GM12878 (cell line): ENCODE data around the gene FCRLB. TPM values are rescaled to one million over a fixed set of nuclear protein-coding genes. Genes with fewer than 3 reads are reported as not detected.

ENCODE experiments used
- CBX5 ChIP-seq: sonication (generic); IDR thresholded peaks from 2 replicates; pipeline ENCODE4 v1.6.1; 2016; ENCODE audit warnings: low read depth, moderate library complexity, mild to moderate bottlenecking, inconsistent platforms
- CEBPB ChIP-seq, 2 experiments: fragments of 150-350 bp in 1 of 2; IDR thresholded peaks; 2 replicates each; pipeline ENCODE4 v1.6.1; 2012 to 2014; ENCODE audit warnings: low read depth in 2 of 2, low read length in 2 of 2, borderline replicate concordance in 1 of 2, inconsistent platforms in 1 of 2
- EP300 ChIP-seq, 2 experiments: fragments of 150-350 bp in 1 of 2; IDR thresholded peaks; 2 replicates each; pipeline ENCODE4 v1.6.1; 2011 to 2012; ENCODE audit warnings: low read depth in 2 of 2, low read length in 2 of 2, borderline replicate concordance in 1 of 2, improper control_type of control experiment in 1 of 2, inconsistent platforms in 1 of 2; ENCODE audit not compliant: control insufficient read depth in 1 of 2
- ESRRA ChIP-seq: IDR thresholded peaks from 2 replicates; pipeline ENCODE4 v1.6.1; 2012; ENCODE audit warnings: mild to moderate bottlenecking, low read length, improper control_type of control experiment
- ETV6 ChIP-seq, 2 experiments: fragments of 450-650 bp in 1 of 2; IDR thresholded peaks in 1 of 2; conservative IDR thresholded peaks in 1 of 2; 2 replicates each; pipeline ENCODE4 v1.6.1; 2014; ENCODE audit warnings: antibody characterized with exemption in 1 of 2, borderline replicate concordance in 1 of 2, low read depth in 1 of 2, mild to moderate bottlenecking in 1 of 2, moderate library complexity in 1 of 2
- FOXM1 ChIP-seq: IDR thresholded peaks from 2 replicates; pipeline ENCODE4 v1.6.1; 2012; ENCODE audit warnings: low read depth, mild to moderate bottlenecking, inconsistent platforms, low read length, moderate library complexity
- IRF4 ChIP-seq: IDR thresholded peaks from 2 replicates; pipeline ENCODE4 v1.6.1; 2011; ENCODE audit warnings: low read depth, low read length
- JUNB ChIP-seq: IDR thresholded peaks from 2 replicates; pipeline ENCODE4 v1.6.1; 2016; ENCODE audit warnings: antibody characterized with exemption, mild to moderate bottlenecking
- JUND ChIP-seq: IDR thresholded peaks from 2 replicates; pipeline ENCODE4 v1.6.1; 2012; ENCODE audit warnings: low read depth, mild to moderate bottlenecking, low read length, improper control_type of control experiment, moderate library complexity
- KLF5 ChIP-seq: fragments of 450-650 bp; IDR thresholded peaks from 2 replicates; pipeline ENCODE4 v1.6.1; 2014; ENCODE audit warnings: mild to moderate bottlenecking; ENCODE audit not compliant: partially characterized antibody
- MYB ChIP-seq: fragments of 150-350 bp; IDR thresholded peaks from 2 replicates; pipeline ENCODE4 v1.6.1; 2014; ENCODE audit warnings: mild to moderate bottlenecking, low read depth, low read length, borderline replicate concordance
- NR2C1 ChIP-seq: fragments of 450-650 bp; IDR thresholded peaks from 2 replicates; pipeline ENCODE4 v1.6.1; 2017; ENCODE audit warnings: antibody characterized with exemption, mild to moderate bottlenecking, moderate library complexity
- RCOR1 ChIP-seq: conservative IDR thresholded peaks from 2 replicates; pipeline ENCODE4 v1.6.1; 2012; ENCODE audit warnings: low read depth, low read length, improper control_type of control experiment
- RFX5 ChIP-seq: IDR thresholded peaks from 2 replicates; pipeline ENCODE4 v1.6.1; 2011; ENCODE audit warnings: low read depth, low read length, improper control_type of control experiment
- SIN3A ChIP-seq: IDR thresholded peaks from 2 replicates; pipeline ENCODE4 v1.6.1; 2012; ENCODE audit warnings: low read depth, low read length, improper control_type of control experiment
- SREBF1 ChIP-seq: IDR thresholded peaks from 2 replicates; pipeline ENCODE4 v1.6.1; 2012; ENCODE audit warnings: mild to moderate bottlenecking, low read length
- SUPT20H ChIP-seq: IDR thresholded peaks from 2 replicates; pipeline ENCODE4 v1.6.1; 2011; ENCODE audit warnings: low read depth, mild to moderate bottlenecking, low read length, moderate library complexity, borderline replicate concordance; ENCODE audit not compliant: control insufficient read depth
- ZNF207 ChIP-seq: fragments of 450-650 bp; IDR thresholded peaks from 2 replicates; pipeline ENCODE4 v1.6.1; 2014; ENCODE audit warnings: antibody characterized with exemption, mild to moderate bottlenecking, borderline replicate concordance
- ZNF24 ChIP-seq: fragments of 450-650 bp; IDR thresholded peaks from 2 replicates; pipeline ENCODE4 v1.6.1; 2017; ENCODE audit warnings: antibody characterized with exemption, mild to moderate bottlenecking
- ZNF622 ChIP-seq: fragments of 450-650 bp; IDR thresholded peaks from 2 replicates; pipeline ENCODE4 v1.6.1; 2017; ENCODE audit warnings: mild to moderate bottlenecking, inconsistent platforms
- polyA plus RNA-seq, 11 experiments: library from polyadenylated mRNA; depleted of rRNA in 4 of 11; unstranded in 6 of 11; stranded (reverse) in 5 of 11; fragments of >200 nt; fragmentation: Nextera tagmentation in 4 of 11; fragmentation: Illumina TruSeq in 1 of 11; extraction: Ambion mirVana in 4 of 11; extraction: Trizol in 1 of 11; gene quantifications; 1 replicate in 1 of 11; 2 replicates in 10 of 11; pipeline versions ENCODE4 v1.2.1 to v1.2.3, GENCODE V29; 2011 to 2016; ENCODE audit warnings: inconsistent platforms in 2 of 11, missing spikeins in 2 of 11, low read depth in 1 of 11
- total RNA-seq, 4 experiments: library from RNA; depleted of rRNA in 3 of 4; stranded (reverse); fragments of >200 nt in 3 of 4; fragmentation: Illumina TruSeq in 1 of 4; extraction: Trizol in 1 of 4; gene quantifications; 2 replicates each; pipeline versions ENCODE4 v1.2.1 to v1.2.3, GENCODE V29; 2013 to 2021
- TF ChIP-seq, protein P1 (sequence below): fragments of 150-350 bp; IDR thresholded peaks from 2 replicates; pipeline ENCODE4 v1.6.1; 2014; ENCODE audit warnings: mild to moderate bottlenecking, low read depth, low read length
- TF ChIP-seq, protein P2 (sequence below): fragments of 450-650 bp; conservative IDR thresholded peaks from 2 replicates; pipeline ENCODE4 v1.6.1; 2017; ENCODE audit warnings: mild to moderate bottlenecking, moderate library complexity
- TF ChIP-seq, protein P3 (sequence below): IDR thresholded peaks from 2 replicates; pipeline ENCODE4 v1.6.1; 2012; ENCODE audit warnings: low read depth, low read length, improper control_type of control experiment
- TF ChIP-seq, protein P4 (sequence below): IDR thresholded peaks from 2 replicates; pipeline ENCODE4 v1.6.1; 2011; ENCODE audit warnings: low read depth, low read length, improper control_type of control experiment, borderline replicate concordance

Gene FCRLB
- total and polyA plus RNA-seq, 10 of the 15 experiments (the other 5 are each of a cell fraction or from before 2014, with no cell fraction given): 0.55 to 11.7 (median 5.6) TPM

DNA sequence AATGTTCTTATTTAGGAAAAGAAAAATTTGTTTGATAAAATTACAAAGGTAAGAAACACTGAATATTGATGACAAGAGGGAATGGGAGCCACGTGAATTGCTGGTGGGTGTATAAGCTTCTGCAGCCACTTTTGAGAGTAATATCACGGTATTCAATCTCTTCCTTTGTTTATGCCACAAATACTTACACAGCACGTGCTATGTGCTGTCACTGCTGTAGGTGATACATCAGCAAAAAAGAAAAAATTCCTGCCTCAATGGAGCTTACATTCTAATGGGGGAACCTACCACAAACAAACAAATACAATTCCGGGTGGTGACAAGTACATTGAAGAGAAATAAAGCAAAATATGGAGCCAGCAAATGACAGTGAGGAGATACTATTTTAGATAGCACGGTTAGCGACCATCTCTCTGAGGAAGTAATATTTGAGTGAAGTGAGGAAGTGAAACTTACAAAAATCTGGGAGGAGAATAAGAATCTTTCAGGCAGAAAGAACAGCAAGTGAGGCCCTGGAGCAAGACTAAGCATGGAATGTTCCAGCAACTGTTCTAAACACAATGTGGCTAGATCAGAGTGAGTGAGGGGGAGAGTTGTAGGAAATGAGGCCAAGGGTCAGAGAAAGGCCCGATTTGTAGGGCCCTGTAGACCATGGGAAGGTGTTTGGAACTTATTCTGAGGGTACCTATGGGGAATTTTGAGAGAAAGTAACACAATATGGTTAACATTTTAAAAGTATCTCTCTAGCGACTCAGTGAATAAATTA lies 2.6 kb upstream of the FCRLB start (continued):
- TF ChIP-seq ETV6 (conservative IDR thresholded peaks at IDR 0.05 in 1 of 2, IDR thresholded peaks at IDR 0.05 in 1 of 2; ENCODE audit: borderline replicate concordance in 1 of 2, low read depth in 1 of 2) (peak in 1 of 2 experiments; percentile 80; a peak in 2 of 4 replicates), RFX5 (no peak), JUNB (peak; percentile 23), RCOR1 (no peak), NR2C1 (no peak), CBX5 (no peak), SUPT20H (no peak), ESRRA (no peak), IRF4 (peak; percentile 74; the same call in 1 of the 2 replicates), CEBPB (IDR thresholded peaks at IDR 0.05; ENCODE audit: borderline replicate concordance in 1 of 2, low read depth in 2 of 2, low read length in 2 of 2) (no peak), ZNF622 (no peak), ZNF24 (no peak), SREBF1 (no peak), ZNF207 (no peak), EP300 (IDR thresholded peaks at IDR 0.05; ENCODE audit: borderline replicate concordance in 1 of 2, control insufficient read depth in 1 of 2, low read depth in 2 of 2, low read length in 2 of 2) (peak in 1 of 2 experiments; percentile 62; a peak in 1 of 4 replicates), MYB (no peak), JUND (no peak), SIN3A (no peak), KLF5 (no peak), FOXM1 (peak; percentile 63; the same call in 1 of the 2 replicates)
- TF ChIP-seq, protein P1, sequence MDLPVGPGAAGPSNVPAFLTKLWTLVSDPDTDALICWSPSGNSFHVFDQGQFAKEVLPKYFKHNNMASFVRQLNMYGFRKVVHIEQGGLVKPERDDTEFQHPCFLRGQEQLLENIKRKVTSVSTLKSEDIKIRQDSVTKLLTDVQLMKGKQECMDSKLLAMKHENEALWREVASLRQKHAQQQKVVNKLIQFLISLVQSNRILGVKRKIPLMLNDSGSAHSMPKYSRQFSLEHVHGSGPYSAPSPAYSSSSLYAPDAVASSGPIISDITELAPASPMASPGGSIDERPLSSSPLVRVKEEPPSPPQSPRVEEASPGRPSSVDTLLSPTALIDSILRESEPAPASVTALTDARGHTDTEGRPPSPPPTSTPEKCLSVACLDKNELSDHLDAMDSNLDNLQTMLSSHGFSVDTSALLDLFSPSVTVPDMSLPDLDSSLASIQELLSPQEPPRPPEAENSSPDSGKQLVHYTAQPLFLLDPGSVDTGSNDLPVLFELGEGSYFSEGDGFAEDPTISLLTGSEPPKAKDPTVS: peak; percentile 86
- TF ChIP-seq, protein P2, sequence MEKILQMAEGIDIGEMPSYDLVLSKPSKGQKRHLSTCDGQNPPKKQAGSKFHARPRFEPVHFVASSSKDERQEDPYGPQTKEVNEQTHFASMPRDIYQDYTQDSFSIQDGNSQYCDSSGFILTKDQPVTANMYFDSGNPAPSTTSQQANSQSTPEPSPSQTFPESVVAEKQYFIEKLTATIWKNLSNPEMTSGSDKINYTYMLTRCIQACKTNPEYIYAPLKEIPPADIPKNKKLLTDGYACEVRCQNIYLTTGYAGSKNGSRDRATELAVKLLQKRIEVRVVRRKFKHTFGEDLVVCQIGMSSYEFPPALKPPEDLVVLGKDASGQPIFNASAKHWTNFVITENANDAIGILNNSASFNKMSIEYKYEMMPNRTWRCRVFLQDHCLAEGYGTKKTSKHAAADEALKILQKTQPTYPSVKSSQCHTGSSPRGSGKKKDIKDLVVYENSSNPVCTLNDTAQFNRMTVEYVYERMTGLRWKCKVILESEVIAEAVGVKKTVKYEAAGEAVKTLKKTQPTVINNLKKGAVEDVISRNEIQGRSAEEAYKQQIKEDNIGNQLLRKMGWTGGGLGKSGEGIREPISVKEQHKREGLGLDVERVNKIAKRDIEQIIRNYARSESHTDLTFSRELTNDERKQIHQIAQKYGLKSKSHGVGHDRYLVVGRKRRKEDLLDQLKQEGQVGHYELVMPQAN: peak; percentile 58; the same call in 1 of the 2 replicates
- TF ChIP-seq, protein P3, sequence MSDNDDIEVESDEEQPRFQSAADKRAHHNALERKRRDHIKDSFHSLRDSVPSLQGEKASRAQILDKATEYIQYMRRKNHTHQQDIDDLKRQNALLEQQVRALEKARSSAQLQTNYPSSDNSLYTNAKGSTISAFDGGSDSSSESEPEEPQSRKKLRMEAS: no peak
- TF ChIP-seq, protein P4, sequence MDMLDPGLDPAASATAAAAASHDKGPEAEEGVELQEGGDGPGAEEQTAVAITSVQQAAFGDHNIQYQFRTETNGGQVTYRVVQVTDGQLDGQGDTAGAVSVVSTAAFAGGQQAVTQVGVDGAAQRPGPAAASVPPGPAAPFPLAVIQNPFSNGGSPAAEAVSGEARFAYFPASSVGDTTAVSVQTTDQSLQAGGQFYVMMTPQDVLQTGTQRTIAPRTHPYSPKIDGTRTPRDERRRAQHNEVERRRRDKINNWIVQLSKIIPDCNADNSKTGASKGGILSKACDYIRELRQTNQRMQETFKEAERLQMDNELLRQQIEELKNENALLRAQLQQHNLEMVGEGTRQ: no peak
